ENCODE data around the gene PGLYRP1.

The PGLYRP1 gene

DNA sequence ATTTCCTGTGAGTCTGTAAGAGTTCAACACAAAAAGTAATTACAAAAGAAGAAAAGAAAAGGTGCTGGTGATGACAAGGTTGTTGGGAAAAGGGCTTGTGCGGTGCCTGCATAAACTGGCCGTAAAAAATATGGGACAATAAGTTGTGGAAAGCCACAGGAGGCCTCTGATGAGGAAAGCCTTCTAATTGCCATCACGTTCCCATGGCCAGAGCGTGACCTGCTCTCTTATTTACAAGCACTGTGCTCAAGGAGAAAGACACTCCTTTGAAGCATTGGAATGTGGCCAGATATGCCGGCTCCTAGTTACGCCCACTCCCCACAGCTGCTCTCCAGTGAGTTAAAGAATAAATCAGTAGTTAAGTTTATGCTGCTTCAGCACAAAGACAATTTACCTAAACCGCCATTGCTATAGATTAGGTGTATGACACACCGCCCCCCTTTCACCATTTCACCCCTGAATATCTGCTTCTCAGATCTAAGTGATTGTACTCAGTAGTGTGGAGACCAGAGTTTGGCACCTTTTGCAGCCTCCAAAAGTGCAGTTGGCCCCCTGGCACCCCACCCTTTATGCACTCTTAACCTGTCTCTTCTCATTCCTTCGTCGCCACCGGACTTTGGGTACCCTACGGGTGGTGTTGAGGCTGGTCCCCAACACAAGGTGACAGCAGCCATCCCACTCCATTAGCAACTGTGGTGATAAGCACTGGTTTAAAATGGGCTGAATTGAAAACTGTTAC, 8.1 kb upstream of the PGLYRP1 start:
- WGBS (ENCODE audit: extremely low coverage, insufficient coverage, low lambda C conversion rate), result no CpG with 5 or more reads among the region's 12 CpGs
- Histone ChIP-seq H3K4ac (ENCODE audit: low read depth, low read length) (no peak overlapping the region), H2AK5ac (ENCODE audit: low read length) (no peak overlapping the region), H3K27me3 (ENCODE audit: insufficient read depth, low read length, poor library complexity) (no peaks in the 10 kb centered on the region), H3K79me1 (ENCODE audit: low read length) (no peaks in the 10 kb centered on the region), H2BK120ac (ENCODE audit: low read depth, low read length) (no peak overlapping the region), H3K79me2 (ENCODE audit: control insufficient read depth, insufficient read depth, low read length) (no peaks in the 10 kb centered on the region), H3K56ac (ENCODE audit: low read length) (no peak overlapping the region), H3K4me2 (ENCODE audit: low read length) (no peak overlapping the region), H4K5ac (ENCODE audit: low read length) (no peak overlapping the region), H3K27ac (ENCODE audit: low read depth, low read length) (no peak overlapping the region), H2BK5ac (ENCODE audit: low read length) (no peak overlapping the region), H3K36me3 (ENCODE audit: control insufficient read depth, insufficient read depth, low read length) (no peaks in the 10 kb centered on the region), H4K8ac (ENCODE audit: low read depth, low read length) (no peak overlapping the region), H3K23ac (ENCODE audit: low read length) (no peak overlapping the region), H3K4me3 (ENCODE audit: low read length) (no peak overlapping the region), H3K18ac (ENCODE audit: low read length) (no peak overlapping the region), H3K4me1 (ENCODE audit: control insufficient read depth, low read depth, low read length) (no peaks in the 10 kb centered on the region), H3K9ac (ENCODE audit: low read length) (no peak overlapping the region), H2BK15ac (replicated peaks; ENCODE audit: low read depth) (no peak overlapping the region)
- DNase-seq, result no peak

DNA sequence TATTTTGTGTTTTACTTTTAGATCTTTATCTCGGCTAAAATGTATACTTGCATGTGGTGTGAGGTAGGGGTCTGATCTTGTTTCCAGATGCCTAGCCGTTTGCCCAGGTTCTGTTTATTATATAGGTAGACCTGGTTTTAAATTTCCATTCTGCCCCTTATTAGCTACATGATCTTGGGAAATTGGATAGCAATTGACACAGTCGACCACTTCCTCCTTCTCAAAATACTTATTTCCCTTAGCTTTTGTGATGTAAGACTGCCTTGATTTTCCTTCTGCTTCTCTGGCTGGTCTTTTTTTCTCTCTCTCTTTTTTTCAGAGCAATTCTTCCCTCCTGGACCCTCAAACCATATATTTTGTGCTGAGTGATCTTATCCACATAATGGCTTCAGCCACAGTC, 3.0 kb upstream of the PGLYRP1 start:
- no CpG with 5 or more reads among the region's 3 CpGs for WGBS (ENCODE audit: extremely low coverage, insufficient coverage, low lambda C conversion rate)
- no peak overlapping the region for H2BK15ac ChIP-seq (replicated peaks; ENCODE audit: low read depth)
- DNase-seq, result no peak
- H3K23ac ChIP-seq (ENCODE audit: low read length), result no peak overlapping the region
- H3K36me3 ChIP-seq (ENCODE audit: control insufficient read depth, insufficient read depth, low read length), result no peaks in the 10 kb centered on the region
- no peak overlapping the region for H4K8ac ChIP-seq (ENCODE audit: low read depth, low read length)
- no peak overlapping the region for H3K4me3 ChIP-seq (ENCODE audit: low read length)
- no peak overlapping the region for H3K18ac ChIP-seq (ENCODE audit: low read length)
- no peak overlapping the region for H3K4ac ChIP-seq (ENCODE audit: low read depth, low read length)
- no peak overlapping the region for H3K4me2 ChIP-seq (ENCODE audit: low read length)
- no peak overlapping the region for H3K27ac ChIP-seq (ENCODE audit: low read depth, low read length)
- no peaks in the 10 kb centered on the region for H3K27me3 ChIP-seq (ENCODE audit: insufficient read depth, low read length, poor library complexity)
- no peak overlapping the region for H3K56ac ChIP-seq (ENCODE audit: low read length)
- no peaks in the 10 kb centered on the region for H3K79me2 ChIP-seq (ENCODE audit: control insufficient read depth, insufficient read depth, low read length)
- H3K79me1 ChIP-seq (ENCODE audit: low read length), result no peaks in the 10 kb centered on the region
- H3K9ac ChIP-seq (ENCODE audit: low read length), result no peak overlapping the region
- H2AK5ac ChIP-seq (ENCODE audit: low read length), result no peak overlapping the region
- H2BK120ac ChIP-seq (ENCODE audit: low read depth, low read length), result no peak overlapping the region
- no peak overlapping the region for H4K5ac ChIP-seq (ENCODE audit: low read length)
- no peaks in the 10 kb centered on the region for H3K4me1 ChIP-seq (ENCODE audit: control insufficient read depth, low read depth, low read length)
- no peak overlapping the region for H2BK5ac ChIP-seq (ENCODE audit: low read length)

DNA sequence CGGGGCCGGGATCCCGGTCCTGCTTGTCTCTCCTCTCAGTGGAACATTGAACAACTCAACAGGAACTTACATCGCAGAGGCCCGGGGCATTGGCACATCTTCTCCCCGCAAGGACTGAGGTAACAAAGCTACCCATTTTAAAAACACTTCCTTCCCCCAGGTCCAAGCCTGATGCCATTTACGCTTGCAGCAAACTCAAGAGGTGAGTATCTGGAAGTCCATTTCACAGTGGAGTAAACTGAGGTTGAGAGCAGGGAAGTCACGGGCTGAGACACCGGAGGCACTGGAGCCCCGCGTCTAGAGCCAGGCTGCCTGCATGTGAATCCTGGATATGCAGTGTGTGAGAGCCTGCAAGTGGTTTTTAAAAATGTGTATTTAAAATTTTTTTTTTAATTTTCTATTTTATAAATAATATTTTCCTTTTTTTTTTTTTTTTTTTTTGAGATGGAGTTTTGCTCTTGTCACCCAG, 492 bp upstream of the PGLYRP1 start:
- H3K4ac ChIP-seq (ENCODE audit: low read depth, low read length), result no peak overlapping the region
- H2AK5ac ChIP-seq (ENCODE audit: low read length), result no peak overlapping the region
- no peak overlapping the region for H4K5ac ChIP-seq (ENCODE audit: low read length)
- WGBS (ENCODE audit: extremely low coverage, insufficient coverage, low lambda C conversion rate), result no CpG with 5 or more reads among the region's 11 CpGs
- no peaks in the 10 kb centered on the region for H3K79me1 ChIP-seq (ENCODE audit: low read length)
- no peak overlapping the region for H3K56ac ChIP-seq (ENCODE audit: low read length)
- H3K27me3 ChIP-seq (ENCODE audit: insufficient read depth, low read length, poor library complexity), result no peaks in the 10 kb centered on the region
- H4K8ac ChIP-seq (ENCODE audit: low read depth, low read length), result no peak overlapping the region
- H3K9ac ChIP-seq (ENCODE audit: low read length), result no peak overlapping the region
- H2BK120ac ChIP-seq (ENCODE audit: low read depth, low read length), result no peak overlapping the region
- H3K18ac ChIP-seq (ENCODE audit: low read length), result no peak overlapping the region
- no peak for DNase-seq
- H3K4me2 ChIP-seq (ENCODE audit: low read length), result no peak overlapping the region
- no peaks in the 10 kb centered on the region for H3K4me1 ChIP-seq (ENCODE audit: control insufficient read depth, low read depth, low read length)
- no peak overlapping the region for H2BK5ac ChIP-seq (ENCODE audit: low read length)
- no peak overlapping the region for H3K27ac ChIP-seq (ENCODE audit: low read depth, low read length)
- H3K4me3 ChIP-seq (ENCODE audit: low read length), result no peak overlapping the region
- H3K79me2 ChIP-seq (ENCODE audit: control insufficient read depth, insufficient read depth, low read length), result no peaks in the 10 kb centered on the region
- no peaks in the 10 kb centered on the region for H3K36me3 ChIP-seq (ENCODE audit: control insufficient read depth, insufficient read depth, low read length)
- H3K23ac ChIP-seq (ENCODE audit: low read length), result no peak overlapping the region
- H2BK15ac ChIP-seq (replicated peaks; ENCODE audit: low read depth), result no peak overlapping the region

DNA sequence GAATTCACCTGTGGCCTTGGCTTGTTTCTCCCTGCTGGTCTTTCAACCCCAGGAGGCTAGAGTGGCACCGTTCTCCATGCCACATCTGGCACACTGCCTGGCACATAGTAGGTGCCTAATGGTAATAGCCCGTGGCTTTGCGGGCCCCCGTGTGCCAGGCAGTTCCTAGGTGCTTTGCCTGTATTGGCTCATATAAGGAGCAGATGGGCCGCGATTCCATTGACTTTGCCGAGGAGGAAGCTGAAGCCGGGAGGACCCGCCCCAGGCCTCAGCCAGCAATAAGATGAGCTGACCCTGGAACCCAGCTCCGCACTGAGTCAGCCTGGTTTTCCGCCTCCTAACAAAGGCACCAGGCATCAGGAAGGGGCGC, 807 bp downstream of the PGLYRP1 start:
- no peak overlapping the region for H2AK5ac ChIP-seq (ENCODE audit: low read length)
- no peaks in the 10 kb centered on the region for H3K4me1 ChIP-seq (ENCODE audit: control insufficient read depth, low read depth, low read length)
- H3K56ac ChIP-seq (ENCODE audit: low read length), result no peak overlapping the region
- no peak overlapping the region for H3K4me3 ChIP-seq (ENCODE audit: low read length)
- H4K8ac ChIP-seq (ENCODE audit: low read depth, low read length), result no peak overlapping the region
- no peak overlapping the region for H2BK5ac ChIP-seq (ENCODE audit: low read length)
- no peak overlapping the region for H2BK15ac ChIP-seq (replicated peaks; ENCODE audit: low read depth)
- no CpG with 5 or more reads among the region's 12 CpGs for WGBS (ENCODE audit: extremely low coverage, insufficient coverage, low lambda C conversion rate)
- H3K79me2 ChIP-seq (ENCODE audit: control insufficient read depth, insufficient read depth, low read length), result no peaks in the 10 kb centered on the region
- no peaks in the 10 kb centered on the region for H3K36me3 ChIP-seq (ENCODE audit: control insufficient read depth, insufficient read depth, low read length)
- H2BK120ac ChIP-seq (ENCODE audit: low read depth, low read length), result no peak overlapping the region
- DNase-seq, result no peak
- no peak overlapping the region for H4K5ac ChIP-seq (ENCODE audit: low read length)
- no peaks in the 10 kb centered on the region for H3K27me3 ChIP-seq (ENCODE audit: insufficient read depth, low read length, poor library complexity)
- no peak overlapping the region for H3K4ac ChIP-seq (ENCODE audit: low read depth, low read length)
- no peak overlapping the region for H3K27ac ChIP-seq (ENCODE audit: low read depth, low read length)
- no peak overlapping the region for H3K23ac ChIP-seq (ENCODE audit: low read length)
- no peak overlapping the region for H3K9ac ChIP-seq (ENCODE audit: low read length)
- H3K79me1 ChIP-seq (ENCODE audit: low read length), result no peaks in the 10 kb centered on the region
- H3K4me2 ChIP-seq (ENCODE audit: low read length), result no peak overlapping the region
- H3K18ac ChIP-seq (ENCODE audit: low read length), result no peak overlapping the region

DNA sequence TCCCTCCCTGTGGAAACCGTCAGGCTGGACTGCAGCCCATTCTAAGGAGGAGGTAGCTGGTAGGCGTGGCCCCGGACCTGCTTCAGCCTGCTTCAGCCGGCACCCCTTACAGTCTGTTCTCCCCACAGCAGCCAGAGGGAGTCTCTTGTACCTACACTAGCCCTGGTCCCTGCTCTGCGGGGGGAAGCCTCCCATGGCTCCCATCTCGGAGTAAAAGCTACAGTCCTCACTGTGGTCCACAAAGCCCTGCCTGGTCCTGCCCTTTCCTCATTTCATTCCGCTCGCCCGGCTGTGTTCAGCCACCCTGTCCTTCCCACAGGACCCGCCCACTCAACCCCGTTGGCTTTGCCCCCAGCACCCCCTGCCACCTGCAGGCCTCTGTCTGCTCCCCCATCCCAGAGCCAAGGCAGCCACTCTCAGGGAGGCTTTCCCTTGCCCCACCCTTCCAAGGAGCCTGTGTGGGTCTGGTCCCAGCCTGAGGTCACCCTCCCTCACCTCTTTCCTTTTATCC, 1.3 kb downstream of the PGLYRP1 start:
- no peaks in the 10 kb centered on the region for H3K27me3 ChIP-seq (ENCODE audit: insufficient read depth, low read length, poor library complexity)
- no peak overlapping the region for H2BK120ac ChIP-seq (ENCODE audit: low read depth, low read length)
- H3K79me2 ChIP-seq (ENCODE audit: control insufficient read depth, insufficient read depth, low read length), result no peaks in the 10 kb centered on the region
- no peak overlapping the region for H3K18ac ChIP-seq (ENCODE audit: low read length)
- H3K36me3 ChIP-seq (ENCODE audit: control insufficient read depth, insufficient read depth, low read length), result no peaks in the 10 kb centered on the region
- H3K27ac ChIP-seq (ENCODE audit: low read depth, low read length), result no peak overlapping the region
- H3K9ac ChIP-seq (ENCODE audit: low read length), result no peak overlapping the region
- DNase-seq, result peak; percentile 16
- H4K5ac ChIP-seq (ENCODE audit: low read length), result no peak overlapping the region
- H3K4me1 ChIP-seq (ENCODE audit: control insufficient read depth, low read depth, low read length), result no peaks in the 10 kb centered on the region
- no peak overlapping the region for H2BK5ac ChIP-seq (ENCODE audit: low read length)
- no peaks in the 10 kb centered on the region for H3K79me1 ChIP-seq (ENCODE audit: low read length)
- no peak overlapping the region for H3K56ac ChIP-seq (ENCODE audit: low read length)
- H3K4me2 ChIP-seq (ENCODE audit: low read length), result no peak overlapping the region
- WGBS (ENCODE audit: extremely low coverage, insufficient coverage, low lambda C conversion rate), result no CpG with 5 or more reads among the region's 11 CpGs
- H4K8ac ChIP-seq (ENCODE audit: low read depth, low read length), result no peak overlapping the region
- no peak overlapping the region for H3K23ac ChIP-seq (ENCODE audit: low read length)
- H3K4me3 ChIP-seq (ENCODE audit: low read length), result no peak overlapping the region
- no peak overlapping the region for H2AK5ac ChIP-seq (ENCODE audit: low read length)
- H2BK15ac ChIP-seq (replicated peaks; ENCODE audit: low read depth), result no peak overlapping the region
- H3K4ac ChIP-seq (ENCODE audit: low read depth, low read length), result no peak overlapping the region

DNA sequence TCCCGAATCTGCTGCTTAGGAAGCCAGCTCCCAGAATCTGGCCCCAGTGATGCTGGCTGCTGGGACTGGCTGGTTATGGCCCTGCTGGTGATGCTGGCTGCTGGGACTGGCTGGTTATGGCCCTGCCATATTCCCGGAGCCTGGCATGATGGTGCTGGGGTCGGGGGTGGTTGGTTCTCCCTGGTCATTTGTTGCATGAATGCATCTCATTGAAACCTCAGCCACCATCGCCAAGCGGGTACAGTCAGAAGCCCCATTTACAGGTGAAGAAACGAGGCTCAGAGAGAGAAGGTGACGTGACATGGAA, 2.1 kb downstream of the PGLYRP1 start:
- Histone ChIP-seq H3K56ac (ENCODE audit: low read length) (no peak overlapping the region), H2BK5ac (ENCODE audit: low read length) (no peak overlapping the region), H3K23ac (ENCODE audit: low read length) (no peak overlapping the region), H2AK5ac (ENCODE audit: low read length) (no peak overlapping the region), H3K27me3 (ENCODE audit: insufficient read depth, low read length, poor library complexity) (peaks cover 3% of the 10 kb centered on the region), H3K4me1 (ENCODE audit: control insufficient read depth, low read depth, low read length) (peaks cover 2% of the 10 kb centered on the region), H4K5ac (ENCODE audit: low read length) (no peak overlapping the region), H2BK15ac (replicated peaks; ENCODE audit: low read depth) (no peak overlapping the region), H3K4ac (ENCODE audit: low read depth, low read length) (no peak overlapping the region), H3K9ac (ENCODE audit: low read length) (no peak overlapping the region), H3K27ac (ENCODE audit: low read depth, low read length) (no peak overlapping the region), H3K4me3 (ENCODE audit: low read length) (no peak overlapping the region), H3K79me1 (ENCODE audit: low read length) (no peaks in the 10 kb centered on the region), H2BK120ac (ENCODE audit: low read depth, low read length) (no peak overlapping the region), H3K18ac (ENCODE audit: low read length) (no peak overlapping the region), H3K36me3 (ENCODE audit: control insufficient read depth, insufficient read depth, low read length) (no peaks in the 10 kb centered on the region), H3K4me2 (ENCODE audit: low read length) (no peak overlapping the region), H4K8ac (ENCODE audit: low read depth, low read length) (no peak overlapping the region), H3K79me2 (ENCODE audit: control insufficient read depth, insufficient read depth, low read length) (no peaks in the 10 kb centered on the region)
- no peak for DNase-seq
- WGBS (ENCODE audit: extremely low coverage, insufficient coverage, low lambda C conversion rate), result no CpG with 5 or more reads among the region's 7 CpGs

Measured in mesendoderm (in vitro differentiated cells).